GM23338 (cell line): ENCODE results near the gene CDH8.

Experiments used
- EZH2 ChIP-seq: fragments of 200-600 bp; sonication (generic); IDR thresholded peaks from one replicate; pipeline ENCODE4 v1.8.0; 2017; ENCODE audit warnings: antibody characterized with exemption, mild to moderate bottlenecking, low read depth; ENCODE audit not compliant: unreplicated experiment
- POLR2AphosphoS5 ChIP-seq: IDR thresholded peaks from 2 replicates; pipeline ENCODE4 v1.6.1; 2016; ENCODE audit warnings: antibody characterized with exemption, low read depth
- TF ChIP-seq, protein P1 (sequence below), 2 experiments: fragments of 200-600 bp in 1 of 2; sonication (generic) in 1 of 2; conservative IDR thresholded peaks; 2 replicates each; pipeline versions ENCODE4 v1.5.1 to v1.6.1; 2016 to 2017; ENCODE audit warnings: antibody characterized with exemption in 2 of 2, low read depth in 2 of 2, mild to moderate bottlenecking in 2 of 2, moderate library complexity in 1 of 2

GRCh38 chr16:61936522-61936921 lies 99.7 kb downstream of the CDH8 start:
- TF ChIP-seq, protein P1, sequence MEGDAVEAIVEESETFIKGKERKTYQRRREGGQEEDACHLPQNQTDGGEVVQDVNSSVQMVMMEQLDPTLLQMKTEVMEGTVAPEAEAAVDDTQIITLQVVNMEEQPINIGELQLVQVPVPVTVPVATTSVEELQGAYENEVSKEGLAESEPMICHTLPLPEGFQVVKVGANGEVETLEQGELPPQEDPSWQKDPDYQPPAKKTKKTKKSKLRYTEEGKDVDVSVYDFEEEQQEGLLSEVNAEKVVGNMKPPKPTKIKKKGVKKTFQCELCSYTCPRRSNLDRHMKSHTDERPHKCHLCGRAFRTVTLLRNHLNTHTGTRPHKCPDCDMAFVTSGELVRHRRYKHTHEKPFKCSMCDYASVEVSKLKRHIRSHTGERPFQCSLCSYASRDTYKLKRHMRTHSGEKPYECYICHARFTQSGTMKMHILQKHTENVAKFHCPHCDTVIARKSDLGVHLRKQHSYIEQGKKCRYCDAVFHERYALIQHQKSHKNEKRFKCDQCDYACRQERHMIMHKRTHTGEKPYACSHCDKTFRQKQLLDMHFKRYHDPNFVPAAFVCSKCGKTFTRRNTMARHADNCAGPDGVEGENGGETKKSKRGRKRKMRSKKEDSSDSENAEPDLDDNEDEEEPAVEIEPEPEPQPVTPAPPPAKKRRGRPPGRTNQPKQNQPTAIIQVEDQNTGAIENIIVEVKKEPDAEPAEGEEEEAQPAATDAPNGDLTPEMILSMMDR (conservative IDR thresholded peaks at IDR 0.05; ENCODE audit: low read depth in 2 of 2) = peak; percentile 70 to 71
- no peak for TF ChIP-seq POLR2AphosphoS5
- no peak for TF ChIP-seq EZH2
